Measurements from ENCODE around the gene JARID2. TPM values are rescaled to one million over a fixed set of nuclear protein-coding genes. Genes with fewer than 3 reads are reported as not detected.

Gene JARID2
- total RNA-seq, 1 experiment from 2014 or later: 23.6 TPM

- POLR2A ChIA-PET: no interaction called here
- Histone ChIP-seq H3K9ac (ENCODE audit: low read length) (no peak overlapping the region), H3K27ac (ENCODE audit: low read depth, low read length) (no peak overlapping the region), H3K79me2 (ENCODE audit: insufficient read depth, low read length) (no peaks in the 10 kb centered on the region), H3K4me1 (ENCODE audit: control insufficient read depth in 1 of 2, insufficient read depth in 2 of 2, low read length in 2 of 2) (peaks cover 0 to 18% of the 10 kb centered on the region in 2 experiments; a peak in 3 of 4 replicates), H3K36me3 (ENCODE audit: control insufficient read depth in 1 of 2, insufficient read depth in 2 of 2, low read length in 2 of 2) (no peaks in the 10 kb centered on the region), H2AFZ (ENCODE audit: low read depth, low read length, poor library complexity, severe bottlenecking) (no peak overlapping the region), H3K9me2 (ENCODE audit: insufficient read depth) (no peaks in the 10 kb centered on the region), H3K27me3 (ENCODE audit: insufficient read depth, low read length) (no peaks in the 10 kb centered on the region), H3K4me2 (ENCODE audit: low read length) (no peak overlapping the region), H4K20me1 (ENCODE audit: insufficient read depth) (no peaks in the 10 kb centered on the region), H3K4me3 (replicated peaks in 1 of 2; ENCODE audit: low read depth in 1 of 2, low read length in 2 of 2) (no peak overlapping the region), H3K9me3 (ENCODE audit: control insufficient read depth in 1 of 2, insufficient read depth in 1 of 2, low read depth in 1 of 2, low read length in 2 of 2) (no peaks in the 10 kb centered on the region)
- intact Hi-C loops (cut with micrococcal nuclease): no loop called here
- no TSS peak for BruUV-seq (replicated peaks)
- DNase-seq (ENCODE audit: low read depth, low spot score) (no peak), ATAC-seq (no peak)
- CTCF ChIA-PET: no interaction called here
- RAD21 ChIA-PET (ENCODE audit: low non-redundant PET in 1 of 2, low total read pairs in 2 of 2, uncharacterized antibody in 2 of 2, unreplicated experiment in 2 of 2): no interaction called here
- TF ChIP-seq POLR2A (IDR thresholded peaks at IDR 0.05; ENCODE audit: borderline replicate concordance, extremely low read depth, insufficient read depth, insufficient read length) (no peak), SIN3A (IDR thresholded peaks at IDR 0.05; ENCODE audit: low read depth) (no peak), FOSL1 (IDR thresholded peaks at IDR 0.05; ENCODE audit: low read depth) (no peak), ATF3 (IDR thresholded peaks at IDR 0.05) (no peak), CBX3 (IDR thresholded peaks at IDR 0.05; ENCODE audit: low read depth) (no peak)
Measured at GRCh38 chr6:15550546-15551123, 304.8 kb downstream of the JARID2 start.

- Histone ChIP-seq H3K9me2 (ENCODE audit: insufficient read depth) (no peaks in the 10 kb centered on the region), H3K27ac (ENCODE audit: low read depth, low read length) (no peak overlapping the region), H3K79me2 (ENCODE audit: insufficient read depth, low read length) (no peaks in the 10 kb centered on the region), H3K4me1 (ENCODE audit: control insufficient read depth in 1 of 2, insufficient read depth in 2 of 2, low read length in 2 of 2) (peaks cover 0 to 17% of the 10 kb centered on the region in 2 experiments; a peak in 3 of 4 replicates), H4K20me1 (ENCODE audit: insufficient read depth) (no peaks in the 10 kb centered on the region), H3K9ac (ENCODE audit: low read length) (no peak overlapping the region), H3K4me3 (replicated peaks in 1 of 2; ENCODE audit: low read depth in 1 of 2, low read length in 2 of 2) (no peak overlapping the region), H3K4me2 (ENCODE audit: low read length) (no peak overlapping the region), H3K9me3 (ENCODE audit: control insufficient read depth in 1 of 2, insufficient read depth in 1 of 2, low read depth in 1 of 2, low read length in 2 of 2) (no peaks in the 10 kb centered on the region), H2AFZ (ENCODE audit: low read depth, low read length, poor library complexity, severe bottlenecking) (no peak overlapping the region), H3K36me3 (ENCODE audit: control insufficient read depth in 1 of 2, insufficient read depth in 2 of 2, low read length in 2 of 2) (no peaks in the 10 kb centered on the region), H3K27me3 (ENCODE audit: insufficient read depth, low read length) (no peaks in the 10 kb centered on the region)
- no TSS peak for BruUV-seq (replicated peaks)
- POLR2A ChIA-PET: no interaction called here
- ATAC-seq (no peak), DNase-seq (ENCODE audit: low read depth, low spot score) (no peak)
- RAD21 ChIA-PET (ENCODE audit: low non-redundant PET in 1 of 2, low total read pairs in 2 of 2, uncharacterized antibody in 2 of 2, unreplicated experiment in 2 of 2): interaction anchor here in 1 of 2 experiments (0.6 kb wide), 1 partner anchor 1663 kb away, joined by 7 read pairs; no protein-coding TSS in a partner anchor
- CTCF ChIA-PET: no interaction called here
- intact Hi-C loops (cut with micrococcal nuclease): no loop called here
- TF ChIP-seq EGR1 (IDR thresholded peaks at IDR 0.05; ENCODE audit: low read depth) (no peak), YY1 (IDR thresholded peaks at IDR 0.05; ENCODE audit: extremely low read depth, insufficient replicate concordance, low read depth, low read length) (no peak), ZFX (IDR thresholded peaks at IDR 0.05) (no peak), ZNF274 (IDR thresholded peaks at IDR 0.05; ENCODE audit: low read depth, low read length) (no peak), POLR2A (IDR thresholded peaks at IDR 0.05; ENCODE audit: borderline replicate concordance, extremely low read depth, insufficient read depth, insufficient read length) (no peak), SIN3A (IDR thresholded peaks at IDR 0.05; ENCODE audit: low read depth) (no peak), EZH2 (IDR thresholded peaks at IDR 0.05) (no peak), JUND (IDR thresholded peaks at IDR 0.05) (no peak), TCF7L2 (IDR thresholded peaks at IDR 0.05; ENCODE audit: borderline replicate concordance, extremely low read depth, insufficient read depth, insufficient read length) (no peak), SP1 (IDR thresholded peaks at IDR 0.05; ENCODE audit: low read depth) (no peak), POLR2AphosphoS5 (IDR thresholded peaks at IDR 0.05; ENCODE audit: low read depth, low read length) (no peak), FOSL1 (IDR thresholded peaks at IDR 0.05; ENCODE audit: low read depth) (no peak), ATF3 (IDR thresholded peaks at IDR 0.05) (no peak)
- TF ChIP-seq, protein P1, sequence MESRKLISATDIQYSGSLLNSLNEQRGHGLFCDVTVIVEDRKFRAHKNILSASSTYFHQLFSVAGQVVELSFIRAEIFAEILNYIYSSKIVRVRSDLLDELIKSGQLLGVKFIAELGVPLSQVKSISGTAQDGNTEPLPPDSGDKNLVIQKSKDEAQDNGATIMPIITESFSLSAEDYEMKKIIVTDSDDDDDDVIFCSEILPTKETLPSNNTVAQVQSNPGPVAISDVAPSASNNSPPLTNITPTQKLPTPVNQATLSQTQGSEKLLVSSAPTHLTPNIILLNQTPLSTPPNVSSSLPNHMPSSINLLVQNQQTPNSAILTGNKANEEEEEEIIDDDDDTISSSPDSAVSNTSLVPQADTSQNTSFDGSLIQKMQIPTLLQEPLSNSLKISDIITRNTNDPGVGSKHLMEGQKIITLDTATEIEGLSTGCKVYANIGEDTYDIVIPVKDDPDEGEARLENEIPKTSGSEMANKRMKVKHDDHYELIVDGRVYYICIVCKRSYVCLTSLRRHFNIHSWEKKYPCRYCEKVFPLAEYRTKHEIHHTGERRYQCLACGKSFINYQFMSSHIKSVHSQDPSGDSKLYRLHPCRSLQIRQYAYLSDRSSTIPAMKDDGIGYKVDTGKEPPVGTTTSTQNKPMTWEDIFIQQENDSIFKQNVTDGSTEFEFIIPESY (IDR thresholded peaks at IDR 0.05; ENCODE audit: extremely low read depth, insufficient replicate concordance, low read length): no peak
- TF ChIP-seq, protein P2, sequence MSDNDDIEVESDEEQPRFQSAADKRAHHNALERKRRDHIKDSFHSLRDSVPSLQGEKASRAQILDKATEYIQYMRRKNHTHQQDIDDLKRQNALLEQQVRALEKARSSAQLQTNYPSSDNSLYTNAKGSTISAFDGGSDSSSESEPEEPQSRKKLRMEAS (IDR thresholded peaks at IDR 0.05): no peak
Measured at GRCh38 chr6:15551262-15551661, 305.4 kb downstream of the JARID2 start.
